HG03571 (cell line): ENCODE results near the gene KRTAP10-8.
"Not testable (repeated sequence)": the region's sequence is repeated elsewhere in the genome, so short reads cannot be mapped to it uniquely, and the experiment has no call there.

Experiments
- ATAC-seq: cut with Tn5 transposase; IDR thresholded peaks from one replicate; pipeline ENCODE4 v1.9.1; 2021; ENCODE audit not compliant: unreplicated experiment

Gene KRTAP10-8

GRCh38 chr21:44612029-44612486, at the start of gene KRTAP10-8:
KRTAP10-8 (plus strand) TSS chr21:44612079; CDS start chr21:44612101, 22 bp downstream.
- no peak for ATAC-seq

GRCh38 chr21:44564099-44564498, 47.8 kb upstream of the KRTAP10-8 start:
- no peak for ATAC-seq

GRCh38 chr21:44564886-44565598, 46.8 kb upstream of the KRTAP10-8 start:
- no peak for ATAC-seq

GRCh38 chr21:44566403-44566802, 45.5 kb upstream of the KRTAP10-8 start:
- ATAC-seq, result no peak

GRCh38 chr21:44567481-44568171, 44.3 kb upstream of the KRTAP10-8 start:
- ATAC-seq, result no peak

GRCh38 chr21:44568261-44568660, 43.6 kb upstream of the KRTAP10-8 start:
- no peak for ATAC-seq

- ATAC-seq, result no peak
Observed at GRCh38 chr21:44568667-44569556, 43.0 kb upstream of the KRTAP10-8 start.

GRCh38 chr21:44569861-44570517, 41.9 kb upstream of the KRTAP10-8 start:
- no peak for ATAC-seq

- no peak for ATAC-seq
Observed at GRCh38 chr21:44571296-44571695, 40.6 kb upstream of the KRTAP10-8 start.

- no peak for ATAC-seq
Observed at GRCh38 chr21:44571844-44572782, 39.8 kb upstream of the KRTAP10-8 start.

GRCh38 chr21:44572959-44573583, 38.8 kb upstream of the KRTAP10-8 start:
- no peak for ATAC-seq

GRCh38 chr21:44573630-44574456, 38.0 kb upstream of the KRTAP10-8 start, which contains the start of gene KRTAP10-4:
KRTAP10-4 (plus strand) TSS chr21:44573729; CDS start chr21:44573759, 30 bp downstream.
- ATAC-seq, result not testable (repeated sequence)

- no peak for ATAC-seq
Observed at GRCh38 chr21:44574457-44575306, 37.2 kb upstream of the KRTAP10-8 start.

- no peak for ATAC-seq
Observed at GRCh38 chr21:44575307-44576024, 36.4 kb upstream of the KRTAP10-8 start.

GRCh38 chr21:44576025-44576420, 35.9 kb upstream of the KRTAP10-8 start:
- ATAC-seq, result no peak

GRCh38 chr21:44578371-44579055, 33.4 kb upstream of the KRTAP10-8 start:
- ATAC-seq, result no peak
